HG03064 (cell line): Measurements from ENCODE around the gene DRD4.

Source experiments
- ATAC-seq: cut with Tn5 transposase; IDR thresholded peaks from one replicate; pipeline ENCODE4 v1.9.1; 2021; ENCODE audit warnings: low read depth; ENCODE audit not compliant: unreplicated experiment

The DRD4 gene

GRCh38 chr11:636511-637332 is at the start of gene DRD4:
Gene DRD4, plus strand, starts transcription at chr11:637269. Its CDS starts 36 bp downstream, at chr11:637305.
- no peak for ATAC-seq

GRCh38 chr11:587546-587945 is 49.5 kb upstream of the DRD4 start:
- no peak for ATAC-seq

- ATAC-seq = no peak
Measured at GRCh38 chr11:587978-588380, 49.1 kb upstream of the DRD4 start.

- ATAC-seq = no peak
Measured at GRCh38 chr11:589798-590197, 47.3 kb upstream of the DRD4 start.

GRCh38 chr11:590997-591396 is 46.1 kb upstream of the DRD4 start:
- ATAC-seq = no peak

GRCh38 chr11:592501-592900 is 44.6 kb upstream of the DRD4 start:
- ATAC-seq = no peak

GRCh38 chr11:592918-593317 is 44.2 kb upstream of the DRD4 start:
- ATAC-seq = no peak

- ATAC-seq = no peak
Measured at GRCh38 chr11:593347-593746, 43.7 kb upstream of the DRD4 start.

GRCh38 chr11:595400-595799 is 41.7 kb upstream of the DRD4 start:
- no peak for ATAC-seq

GRCh38 chr11:596374-596773 is 40.7 kb upstream of the DRD4 start:
- ATAC-seq = no peak

- ATAC-seq = no peak
Measured at GRCh38 chr11:597166-597725, 39.8 kb upstream of the DRD4 start.

GRCh38 chr11:598005-598680 is 38.9 kb upstream of the DRD4 start:
- no peak for ATAC-seq

- ATAC-seq = no peak
Measured at GRCh38 chr11:601573-602245, 35.4 kb upstream of the DRD4 start.

- ATAC-seq = no peak
Measured at GRCh38 chr11:603154-603553, 33.9 kb upstream of the DRD4 start.

- ATAC-seq = no peak
Measured at GRCh38 chr11:605286-606129, 31.6 kb upstream of the DRD4 start.

GRCh38 chr11:606245-606644 is 30.8 kb upstream of the DRD4 start:
- no peak for ATAC-seq

- no peak for ATAC-seq
Measured at GRCh38 chr11:607020-607780, 29.9 kb upstream of the DRD4 start.

GRCh38 chr11:607971-608659 is 29.0 kb upstream of the DRD4 start:
- ATAC-seq = no peak

GRCh38 chr11:608791-609251 is 28.2 kb upstream of the DRD4 start:
- ATAC-seq = no peak
